Activated B cell treated with CpG ODN at 0.5 μM for 24 hours (primary cell): Measurements from ENCODE around the gene SFSWAP. TPM values are rescaled to one million over a fixed set of nuclear protein-coding genes. Genes with fewer than 3 reads are reported as not detected.

Experiments
- ATAC-seq: fragments of 200-7000 bp; cut with Tn5 transposase; one replicate; pipeline ENCODE4 v1.10.0; 2021; ENCODE audit warnings: low read depth, mild to moderate bottlenecking, moderate library complexity
- CTCF ChIA-PET: fragments of 350-600 bp; sonication (Branson Sonifier 250); formaldehyde crosslinking; loops from one replicate; lab custom pipeline; 2021; ENCODE audit warnings: antibody characterized with exemption; lab: Charles Lee
- POLR2A ChIA-PET: fragments of 350-600 bp; sonication (Branson Sonifier 250); formaldehyde crosslinking; loops from one replicate; lab custom pipeline; 2021; ENCODE audit warnings: antibody characterized with exemption; lab: Charles Lee
- DNase-seq: peaks from one replicate; pipeline ENCODE4 v3.0.0; 2022
- H3K27ac Mint-ChIP-seq: one replicate; pipeline ENCODE4 v1.8.0; 2020; ENCODE audit warnings: mixed read lengths
- H3K27me3 Mint-ChIP-seq: one replicate; pipeline ENCODE4 v1.8.0; 2021; ENCODE audit warnings: mixed read lengths
- H3K36me3 Mint-ChIP-seq: one replicate; pipeline ENCODE4 v1.8.0; 2021; ENCODE audit warnings: low read depth, mixed read lengths
- H3K4me1 Mint-ChIP-seq: one replicate; pipeline ENCODE4 v1.8.0; 2021; ENCODE audit warnings: mixed read lengths
- H3K4me3 Mint-ChIP-seq: one replicate; pipeline ENCODE4 v1.8.0; 2020; ENCODE audit warnings: mild to moderate bottlenecking, mixed read lengths
- H3K9me3 Mint-ChIP-seq: one replicate; pipeline ENCODE4 v1.8.0; 2020; ENCODE audit warnings: mixed read lengths
- intact Hi-C: fragments of 100-400 bp; cut with micrococcal nuclease; formaldehyde crosslinking; loops from one replicate; pipeline ENCODE4 v1.15.1; 2024
- total RNA-seq: library from RNA; stranded (reverse); gene quantifications from 2 replicates; pipeline ENCODE4 v1.2.3, GENCODE V29; 2022
- TF ChIP-seq, protein P1 (sequence below): fragments of 200-600 bp; IDR thresholded peaks from one replicate; pipeline ENCODE4 v1.8.0; 2022; ENCODE audit warnings: antibody characterized with exemption, mild to moderate bottlenecking

The SFSWAP gene
- total RNA-seq, 1 donor from 2014 or later, result 88.0 TPM

DNA sequence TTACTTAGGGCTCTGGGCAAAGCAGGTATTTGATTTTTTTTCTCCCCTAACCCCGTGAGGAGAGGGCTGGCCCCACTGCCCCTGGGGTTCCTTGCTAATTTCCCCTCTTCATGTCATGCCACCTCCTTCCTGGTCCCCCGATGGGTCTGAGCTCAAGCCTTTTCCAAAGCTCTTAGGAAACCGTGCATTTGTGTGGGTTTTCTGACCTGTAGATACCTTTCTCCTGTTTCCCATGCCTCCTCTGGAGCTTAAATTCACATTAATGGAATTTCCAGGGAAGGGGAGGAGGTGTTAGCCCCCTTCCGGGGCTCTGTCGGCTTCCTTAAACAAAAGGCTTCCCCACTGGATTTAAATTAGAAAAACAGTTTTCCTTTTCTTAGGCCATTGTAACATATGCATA lies 12.6 kb downstream of the SFSWAP start:
- ChIA-PET CTCF (no interaction called here), POLR2A (interaction anchor here (0.9 kb wide), 1 partner anchor 12 kb away, joined by 3 read pairs; the partner anchor contains the start of gene SFSWAP)
- ATAC-seq, result no peak
- H3K27me3 Mint-ChIP-seq, result no peaks in the 10 kb centered on the region
- no peak overlapping the region for H3K4me3 Mint-ChIP-seq
- TF ChIP-seq, protein P1, sequence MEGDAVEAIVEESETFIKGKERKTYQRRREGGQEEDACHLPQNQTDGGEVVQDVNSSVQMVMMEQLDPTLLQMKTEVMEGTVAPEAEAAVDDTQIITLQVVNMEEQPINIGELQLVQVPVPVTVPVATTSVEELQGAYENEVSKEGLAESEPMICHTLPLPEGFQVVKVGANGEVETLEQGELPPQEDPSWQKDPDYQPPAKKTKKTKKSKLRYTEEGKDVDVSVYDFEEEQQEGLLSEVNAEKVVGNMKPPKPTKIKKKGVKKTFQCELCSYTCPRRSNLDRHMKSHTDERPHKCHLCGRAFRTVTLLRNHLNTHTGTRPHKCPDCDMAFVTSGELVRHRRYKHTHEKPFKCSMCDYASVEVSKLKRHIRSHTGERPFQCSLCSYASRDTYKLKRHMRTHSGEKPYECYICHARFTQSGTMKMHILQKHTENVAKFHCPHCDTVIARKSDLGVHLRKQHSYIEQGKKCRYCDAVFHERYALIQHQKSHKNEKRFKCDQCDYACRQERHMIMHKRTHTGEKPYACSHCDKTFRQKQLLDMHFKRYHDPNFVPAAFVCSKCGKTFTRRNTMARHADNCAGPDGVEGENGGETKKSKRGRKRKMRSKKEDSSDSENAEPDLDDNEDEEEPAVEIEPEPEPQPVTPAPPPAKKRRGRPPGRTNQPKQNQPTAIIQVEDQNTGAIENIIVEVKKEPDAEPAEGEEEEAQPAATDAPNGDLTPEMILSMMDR, result no peak
- no peaks in the 10 kb centered on the region for H3K4me1 Mint-ChIP-seq
- H3K27ac Mint-ChIP-seq, result no peak overlapping the region
- H3K9me3 Mint-ChIP-seq, result no peaks in the 10 kb centered on the region
- no peak for DNase-seq
- H3K36me3 Mint-ChIP-seq, result peaks cover 88% of the 10 kb centered on the region
- intact Hi-C loops, result loop anchor here (10.0 kb wide), 1 partner anchor 619 kb away; no protein-coding TSS in a partner anchor

DNA sequence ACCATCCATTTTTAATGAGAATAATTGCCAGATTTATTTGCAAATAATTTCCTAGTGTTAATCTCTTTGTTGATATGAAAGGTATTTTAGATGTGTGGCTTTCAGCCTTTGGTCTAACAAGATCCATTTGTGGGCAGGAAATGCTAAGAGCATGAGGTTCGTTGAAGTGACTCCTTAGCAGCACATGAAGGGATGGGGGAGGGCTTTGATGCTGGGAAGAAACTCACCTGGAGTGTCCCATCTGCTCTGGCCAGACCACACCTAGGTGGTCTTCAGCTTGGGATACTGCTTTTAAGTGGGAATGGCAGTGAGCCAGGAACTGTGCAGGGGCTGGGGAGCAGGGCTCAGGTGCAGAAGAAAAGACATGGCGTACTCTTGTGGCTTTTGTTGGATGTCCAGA lies 13.6 kb downstream of the SFSWAP start:
- H3K36me3 Mint-ChIP-seq, result peaks cover 88% of the 10 kb centered on the region
- DNase-seq, result no peak
- CTCF ChIA-PET, result no interaction called here
- no peaks in the 10 kb centered on the region for H3K9me3 Mint-ChIP-seq
- H3K27ac Mint-ChIP-seq, result no peak overlapping the region
- no peak for ATAC-seq
- H3K27me3 Mint-ChIP-seq, result no peaks in the 10 kb centered on the region
- intact Hi-C loops, result loop anchor here (10.0 kb wide), 1 partner anchor 620 kb away; no protein-coding TSS in a partner anchor
- POLR2A ChIA-PET, result no interaction called here
- TF ChIP-seq, protein P1, result no peak
- no peak overlapping the region for H3K4me3 Mint-ChIP-seq
- H3K4me1 Mint-ChIP-seq, result no peaks in the 10 kb centered on the region

DNA sequence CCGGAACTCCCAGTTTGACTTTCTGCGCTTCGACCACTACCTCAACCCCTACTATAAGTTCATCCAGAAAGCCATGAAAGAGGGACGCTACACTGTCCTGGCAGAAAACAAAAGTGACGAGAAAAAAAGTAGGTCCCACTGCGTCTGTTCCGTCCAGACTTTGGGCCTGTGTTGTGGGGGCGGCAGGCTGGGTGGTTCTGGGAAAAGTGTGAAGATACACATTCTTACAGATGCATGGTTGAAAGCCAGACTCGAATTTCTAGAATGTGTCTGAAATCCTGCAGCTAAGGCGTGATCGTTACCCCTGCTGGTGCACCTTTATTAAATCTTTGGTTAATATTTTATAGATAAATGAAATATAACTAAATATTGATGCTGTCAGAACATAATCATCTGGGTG lies 14.6 kb downstream of the SFSWAP start:
- DNase-seq (no peak), ATAC-seq (no peak)
- intact Hi-C loops, result loop anchor here (10.0 kb wide), 1 partner anchor 621 kb away; no protein-coding TSS in a partner anchor
- Mint-ChIP-seq H3K9me3 (no peaks in the 10 kb centered on the region), H3K4me3 (no peak overlapping the region), H3K4me1 (no peaks in the 10 kb centered on the region), H3K27me3 (no peaks in the 10 kb centered on the region), H3K27ac (no peak overlapping the region), H3K36me3 (peaks cover 88% of the 10 kb centered on the region)
- CTCF ChIA-PET, result no interaction called here
- TF ChIP-seq, protein P1, result no peak
- POLR2A ChIA-PET, result no interaction called here

DNA sequence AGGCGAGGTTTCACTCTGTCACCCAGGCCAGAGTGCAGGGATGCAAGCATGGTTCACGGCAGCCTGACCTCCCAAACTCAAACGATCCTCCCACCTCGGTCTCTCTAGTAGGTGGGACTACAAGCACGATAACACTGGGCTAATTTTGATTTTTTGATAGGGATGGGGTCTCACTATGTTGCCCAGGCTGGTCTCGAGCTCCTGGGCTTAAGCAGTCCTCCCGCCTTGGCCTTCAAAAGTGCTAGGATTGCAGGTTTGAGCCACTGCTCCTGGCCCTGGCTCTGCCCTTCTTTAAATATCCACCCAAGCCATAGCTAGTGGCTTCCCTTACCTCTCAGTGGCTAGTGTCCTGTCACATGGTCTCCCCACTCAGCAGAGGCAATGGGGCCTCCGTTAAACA lies 17.8 kb downstream of the SFSWAP start:
- CTCF ChIA-PET, result interaction anchor here (0.6 kb wide), 1 partner anchor 10 kb away, joined by 3 read pairs; no protein-coding TSS in a partner anchor

DNA sequence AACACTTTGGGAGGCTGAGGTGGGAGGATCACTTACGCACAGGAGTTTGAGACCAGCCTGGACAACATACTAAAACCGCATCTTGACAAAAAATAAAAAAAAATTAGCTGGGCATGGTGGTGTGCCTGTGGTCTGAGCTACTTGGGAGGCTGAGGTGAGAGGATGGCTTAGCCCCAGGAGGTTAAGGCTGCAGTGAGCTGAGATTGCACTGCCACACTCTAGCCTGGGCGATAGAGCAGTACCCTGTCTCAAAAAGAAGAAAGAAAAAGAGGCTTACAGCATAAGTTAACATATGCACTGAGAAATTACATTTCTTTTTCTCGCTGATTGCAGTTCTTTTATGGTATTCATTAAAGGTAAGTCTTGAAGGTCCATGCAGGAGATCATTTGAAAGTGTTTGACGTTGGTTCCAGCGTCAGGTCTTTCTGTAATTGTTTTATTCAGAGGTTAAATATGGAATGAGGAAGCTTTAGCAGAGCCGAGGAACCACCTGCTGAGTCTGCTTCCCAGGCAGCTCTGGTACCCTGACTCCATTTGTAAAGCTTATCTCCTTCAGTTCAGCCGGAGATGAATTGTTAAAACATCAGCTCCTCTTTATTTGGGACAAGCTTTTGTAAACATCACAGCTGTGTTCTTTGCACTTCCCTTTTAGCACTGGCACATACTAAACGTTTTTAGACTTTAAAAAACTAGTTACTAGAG lies 18.5 kb downstream of the SFSWAP start:
- ChIA-PET CTCF (interaction anchor here (0.6 kb wide), 1 partner anchor 9 kb away, joined by 3 read pairs; no protein-coding TSS in a partner anchor), POLR2A (interaction anchor here (0.9 kb wide), 1 partner anchor 18 kb away, joined by 5 read pairs; the partner anchor contains the start of gene SFSWAP)
- no peak overlapping the region for H3K4me3 Mint-ChIP-seq
- no peaks in the 10 kb centered on the region for H3K27me3 Mint-ChIP-seq
- H3K4me1 Mint-ChIP-seq, result no peaks in the 10 kb centered on the region
- TF ChIP-seq, protein P1, result no peak
- intact Hi-C loops, result loop anchor here (10.0 kb wide), 1 partner anchor 625 kb away; no protein-coding TSS in a partner anchor
- ATAC-seq, result no peak
- DNase-seq, result no peak
- H3K9me3 Mint-ChIP-seq, result no peaks in the 10 kb centered on the region
- H3K27ac Mint-ChIP-seq, result no peak overlapping the region
- peaks cover 93% of the 10 kb centered on the region for H3K36me3 Mint-ChIP-seq

More for the DNA sequence above, 17.8 kb downstream of the SFSWAP start:
- Mint-ChIP-seq H3K27ac (no peak overlapping the region), H3K4me3 (no peak overlapping the region), H3K36me3 (peaks cover 89% of the 10 kb centered on the region), H3K9me3 (no peaks in the 10 kb centered on the region), H3K4me1 (no peaks in the 10 kb centered on the region), H3K27me3 (no peaks in the 10 kb centered on the region)
- intact Hi-C loops, result loop anchor here (10.0 kb wide), 1 partner anchor 624 kb away; no protein-coding TSS in a partner anchor
- no peak for DNase-seq
- ATAC-seq, result no peak
- POLR2A ChIA-PET, result no interaction called here
- TF ChIP-seq, protein P1, result no peak
